Measurements from ENCODE around the gene KRT6A.

The KRT6A gene

DNA sequence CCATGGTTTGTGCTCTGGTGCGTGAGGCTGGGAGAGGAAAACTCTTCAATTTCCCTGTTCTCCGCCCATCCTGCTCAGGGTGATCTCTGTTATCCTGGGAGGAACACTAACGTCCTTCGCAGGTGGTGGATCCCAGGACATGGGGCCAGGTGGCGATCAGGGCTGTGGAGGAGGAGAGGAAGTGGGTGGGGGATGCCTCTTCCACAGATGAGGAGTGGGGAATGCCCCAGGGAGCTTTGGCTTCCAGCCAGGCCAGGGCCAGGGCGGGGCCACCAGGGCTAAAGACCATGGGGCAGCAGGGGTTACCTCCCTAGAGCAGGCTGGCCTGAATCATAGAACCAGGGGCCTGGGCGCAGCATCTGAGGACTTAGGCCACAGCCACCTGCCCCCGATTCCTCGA lies 55.5 kb downstream of the KRT6A start:
- DNase-seq (ENCODE audit: low read depth in 1 of 2, low spot score in 1 of 2), result no peak

Measured in activated T-helper 1 cell treated with anti-CD3 and anti-CD28 coated beads, Interleukin-2, amount 50 U/mL, for 16 hours (primary cell).